AG09309 (cell line): Measurements from ENCODE around the gene ARID5B.

Experiments
- DNase-seq: peaks from one replicate; pipeline ENCODE4 v3.0.0-alpha.2; 2010; ENCODE audit warnings: low read depth
- H3K4me3 ChIP-seq: 2 replicates; pipeline ENCODE4 v1.5.1; 2011; ENCODE audit warnings: mild to moderate bottlenecking, low read depth, low read length, moderate library complexity; ENCODE audit not compliant: control insufficient read depth
- CTCF ChIP-seq: IDR thresholded peaks from 2 replicates; pipeline ENCODE4 v1.5.1; 2011; ENCODE audit warnings: mild to moderate bottlenecking, low read depth, low read length, inconsistent platforms; ENCODE audit not compliant: insufficient read depth, control insufficient read depth; ENCODE audit errors: missing control alignments

The ARID5B gene

GRCh38 chr10:61978965-61979364 lies 77.5 kb downstream of the ARID5B start:
- H3K4me3 ChIP-seq, result no peak overlapping the region
- no peak for DNase-seq
- TF ChIP-seq CTCF, result no peak

DNA sequence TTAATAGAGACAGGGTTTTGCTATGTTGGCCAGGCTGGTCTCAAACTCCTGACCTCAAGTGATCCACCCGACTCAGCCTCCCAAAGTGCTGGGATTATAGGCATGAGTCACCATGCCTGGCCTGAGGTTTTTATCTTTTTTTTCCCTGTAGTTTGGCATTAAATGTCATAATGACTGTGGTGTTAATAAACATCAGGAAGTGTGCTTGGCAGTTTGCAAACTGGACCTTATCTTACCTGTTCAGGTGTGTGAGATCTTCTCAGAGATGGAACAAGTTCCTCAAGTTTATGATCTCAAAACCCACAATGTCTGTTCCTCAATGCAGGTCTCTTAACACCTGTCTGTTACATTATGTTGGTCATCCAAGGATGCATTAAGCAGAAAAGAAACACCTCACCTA lies 80.0 kb downstream of the ARID5B start:
- no peak overlapping the region for H3K4me3 ChIP-seq
- DNase-seq, result no peak
- TF ChIP-seq CTCF, result no peak

- no peak overlapping the region for H3K4me3 ChIP-seq
- no peak for DNase-seq
- no peak for TF ChIP-seq CTCF
Observed at GRCh38 chr10:61983255-61983654, 81.8 kb downstream of the ARID5B start.

DNA sequence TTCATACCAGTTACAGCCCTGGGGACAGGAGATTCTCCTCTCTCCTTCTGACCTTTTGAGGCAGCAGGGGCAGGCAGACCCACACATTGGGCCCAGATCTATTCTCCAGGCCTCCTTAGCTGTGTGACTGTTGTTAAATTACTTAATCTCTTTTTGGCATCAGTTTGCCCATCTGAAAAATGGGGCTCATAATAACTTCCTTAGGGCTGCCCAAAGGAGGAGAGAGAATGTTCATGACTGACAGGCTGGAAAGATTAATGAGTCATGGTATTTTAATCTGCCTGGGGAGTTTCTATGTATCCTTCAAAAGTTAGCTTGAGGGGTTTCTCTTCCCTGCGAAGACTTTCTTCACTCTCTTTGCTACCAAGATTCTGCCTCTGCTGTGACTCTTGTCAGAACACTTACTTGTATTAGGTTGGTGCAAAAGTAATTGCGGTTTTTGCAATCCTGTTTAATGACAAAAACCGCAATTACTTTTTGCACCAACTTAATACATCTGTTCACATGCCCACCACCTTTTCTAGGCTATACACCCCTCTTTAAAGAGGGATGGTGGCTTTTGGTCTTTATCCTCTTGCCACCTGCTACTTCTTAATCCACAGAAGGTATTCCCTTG lies 83.4 kb downstream of the ARID5B start:
- no peak for DNase-seq
- no peak for TF ChIP-seq CTCF
- H3K4me3 ChIP-seq, result no peak overlapping the region

DNA sequence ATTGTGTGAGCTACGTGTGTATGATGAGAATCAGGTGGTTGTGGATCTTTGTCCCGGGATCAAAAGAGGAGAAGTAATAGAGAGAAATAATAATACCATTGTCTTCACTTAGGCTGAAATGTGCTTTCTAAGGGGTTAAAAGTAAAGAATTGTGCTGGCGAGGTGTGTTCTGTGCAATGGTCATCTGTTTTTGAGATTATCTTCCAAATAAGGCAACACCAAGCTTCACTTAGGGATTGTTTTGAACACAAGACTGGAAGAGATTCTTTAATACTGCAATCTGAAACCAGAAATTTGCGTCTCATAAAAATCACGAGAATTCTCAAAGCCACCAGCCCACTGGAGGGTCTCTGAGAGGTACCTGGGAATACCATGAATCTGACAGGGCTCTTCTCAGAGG lies 84.2 kb downstream of the ARID5B start:
- no peak overlapping the region for H3K4me3 ChIP-seq
- TF ChIP-seq CTCF, result no peak
- DNase-seq, result no peak

- DNase-seq, result no peak
- no peak for TF ChIP-seq CTCF
- H3K4me3 ChIP-seq, result no peak overlapping the region
Observed at GRCh38 chr10:61986382-61986781, 84.9 kb downstream of the ARID5B start.
